ENCODE results near the gene IRGQ. TPM values are rescaled to one million over a fixed set of nuclear protein-coding genes. Genes with fewer than 3 reads are reported as not detected.

The IRGQ gene, protein sequence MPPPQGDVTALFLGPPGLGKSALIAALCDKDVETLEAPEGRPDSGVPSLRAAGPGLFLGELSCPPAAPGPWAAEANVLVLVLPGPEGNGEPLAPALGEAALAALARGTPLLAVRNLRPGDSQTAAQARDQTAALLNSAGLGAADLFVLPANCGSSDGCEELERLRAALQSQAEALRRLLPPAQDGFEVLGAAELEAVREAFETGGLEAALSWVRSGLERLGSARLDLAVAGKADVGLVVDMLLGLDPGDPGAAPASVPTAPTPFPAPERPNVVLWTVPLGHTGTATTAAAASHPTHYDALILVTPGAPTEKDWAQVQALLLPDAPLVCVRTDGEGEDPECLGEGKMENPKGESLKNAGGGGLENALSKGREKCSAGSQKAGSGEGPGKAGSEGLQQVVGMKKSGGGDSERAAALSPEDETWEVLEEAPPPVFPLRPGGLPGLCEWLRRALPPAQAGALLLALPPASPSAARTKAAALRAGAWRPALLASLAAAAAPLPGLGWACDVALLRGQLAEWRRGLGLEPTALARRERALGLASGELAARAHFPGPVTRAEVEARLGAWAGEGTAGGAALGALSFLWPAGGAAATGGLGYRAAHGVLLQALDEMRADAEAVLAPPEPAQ
- total RNA-seq (2021) (33.6 to 38.1 TPM (median 35.5 TPM) in 3 replicates), Bru-seq, nascent RNA (percentile 85 among the genes with signal in this experiment)
- long read RNA-seq, experiment 1, full-length matches to known transcripts, result 56 of 59 reads
- long read RNA-seq, experiment 1, partial matches to known transcripts, result 0 of 59 reads
- long read RNA-seq, experiment 1, other reads (novel, unspliced or antisense), result 3 of 59 reads
- long read RNA-seq, experiment 2, full-length matches to known transcripts, result 17 of 19 reads
- long read RNA-seq, experiment 2, partial matches to known transcripts, result 0 of 19 reads
- long read RNA-seq, experiment 2, other reads (novel, unspliced or antisense), result 2 of 19 reads
- long read RNA-seq, experiment 3, result 0 reads

DNA sequence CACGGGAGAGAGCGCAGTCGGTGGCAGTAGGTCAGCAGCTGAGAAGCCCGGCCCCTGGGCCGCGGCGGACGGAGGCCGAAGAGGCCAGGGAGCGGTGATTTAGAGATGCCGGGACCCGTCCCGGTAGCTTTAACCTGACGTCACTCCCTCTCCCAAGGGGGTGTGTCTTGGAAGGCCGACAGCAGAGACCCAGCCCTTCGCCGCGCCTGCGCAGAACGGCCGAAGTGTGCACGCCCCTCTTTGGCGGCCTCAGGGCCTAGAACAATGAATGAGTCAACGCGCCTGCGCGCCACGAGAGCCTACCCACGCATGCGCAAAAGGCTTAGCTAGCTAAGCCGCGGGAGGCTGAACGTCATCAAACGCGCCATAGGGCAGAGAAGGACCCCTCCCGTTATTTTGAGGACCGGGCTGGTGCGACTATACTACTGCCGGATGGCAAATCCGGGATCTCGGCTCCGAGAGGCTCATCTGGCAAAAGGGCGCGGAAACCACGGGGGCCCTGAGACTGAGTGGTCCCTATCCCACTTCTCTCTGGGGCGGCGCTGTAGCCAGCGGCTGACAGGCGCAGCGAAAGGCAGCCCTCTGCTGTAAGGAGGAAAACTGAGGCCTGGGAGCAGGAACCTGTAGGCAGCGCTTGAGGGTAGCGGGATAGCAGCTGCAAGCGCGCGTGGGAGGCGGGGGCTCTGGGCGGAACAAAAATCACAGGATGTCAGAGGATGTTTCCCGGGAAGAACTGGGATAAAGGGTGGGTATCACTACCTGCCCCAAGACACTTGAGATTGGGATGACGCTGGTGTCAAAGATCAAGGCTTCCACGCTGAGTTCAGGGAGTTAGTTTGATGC, at the start of gene IRGQ, which contains the start of gene ZNF576:
Gene IRGQ (minus strand): TSS at position 136 of the 843 bp plus-strand sequence. CDS start 796 bp downstream, outside the sequence.
Gene ZNF576 (plus strand): TSS at position 597 of the 843 bp plus-strand sequence. CDS start 514 bp downstream, outside the sequence.
- peaks cover 10% of the 10 kb centered on the region for H3K36me3 Mint-ChIP-seq
- POLR2A ChIA-PET, result interaction anchor here (0.6 to 1.8 kb wide), 11 partner anchors 10 to 92 kb away, joined by 3 to 12 read pairs (median 3); partner anchors contain the start of gene PHLDB3
- H3K4me3 Mint-ChIP-seq, result peak within 1 kb of the TSS; percentile 99
- peak; percentile 100 for DNase-seq (ENCODE audit: low spot score)
- peak; percentile 88 for ATAC-seq
- peaks cover 17% of the 10 kb centered on the region for H3K4me1 Mint-ChIP-seq
- CTCF ChIA-PET, result interaction anchor here (0.6 to 6.9 kb wide), 27 partner anchors 13 to 214 kb away, joined by 3 to 140 read pairs (median 5); partner anchors contain the start of genes PHLDB3, PINLYP, PLAUR and XRCC1
- H3K27me3 Mint-ChIP-seq (ENCODE audit: low read depth), result no peaks in the 10 kb centered on the region
- no peaks in the 10 kb centered on the region for H3K9me3 Mint-ChIP-seq
- peak within 1 kb of the TSS; percentile 99 for H3K27ac Mint-ChIP-seq
- TF ChIP-seq ESRRA (CRISPR knock-in tag; IDR thresholded peaks at IDR 0.05; ENCODE audit: borderline replicate concordance) (no peak), IRF1 (CRISPR knock-in tag; IDR thresholded peaks at IDR 0.05) (0 out of 2 replicates have a peak, but pooled peaks have one; percentile 23), ATF6 (CRISPR knock-in tag; IDR thresholded peaks at IDR 0.05) (no peak), OVOL2 (CRISPR knock-in tag; IDR thresholded peaks at IDR 0.05; ENCODE audit: borderline replicate concordance) (no peak), TP53 (CRISPR knock-in tag; IDR thresholded peaks at IDR 0.05) (no peak), AFF4 (CRISPR knock-in tag; IDR thresholded peaks at IDR 0.05; ENCODE audit: borderline replicate concordance) (no peak), FOXP1 (CRISPR knock-in tag; IDR thresholded peaks at IDR 0.05; ENCODE audit: borderline replicate concordance) (peak; percentile 70; the same call in 1 of the 2 replicates), ETV6 (CRISPR knock-in tag; IDR thresholded peaks at IDR 0.05) (no peak), SP1 (CRISPR knock-in tag; conservative IDR thresholded peaks at IDR 0.05) (peak; percentile 81), ZNF281 (CRISPR knock-in tag; IDR thresholded peaks at IDR 0.05) (no peak), CREM (CRISPR knock-in tag; IDR thresholded peaks at IDR 0.05) (peak; percentile 98), ZNF121 (CRISPR knock-in tag; IDR thresholded peaks at IDR 0.05) (no peak), NFE2L1 (CRISPR knock-in tag; IDR thresholded peaks at IDR 0.05) (0 out of 2 replicates have a peak, but pooled peaks have one; percentile 41), GABPB1 (CRISPR knock-in tag; IDR thresholded peaks at IDR 0.05) (peak; percentile 35), ZNF416 (CRISPR knock-in tag; IDR thresholded peaks at IDR 0.05) (no peak), ZNF396 (CRISPR knock-in tag; IDR thresholded peaks at IDR 0.05; ENCODE audit: borderline replicate concordance) (no peak)
- TF ChIP-seq, protein P1, sequence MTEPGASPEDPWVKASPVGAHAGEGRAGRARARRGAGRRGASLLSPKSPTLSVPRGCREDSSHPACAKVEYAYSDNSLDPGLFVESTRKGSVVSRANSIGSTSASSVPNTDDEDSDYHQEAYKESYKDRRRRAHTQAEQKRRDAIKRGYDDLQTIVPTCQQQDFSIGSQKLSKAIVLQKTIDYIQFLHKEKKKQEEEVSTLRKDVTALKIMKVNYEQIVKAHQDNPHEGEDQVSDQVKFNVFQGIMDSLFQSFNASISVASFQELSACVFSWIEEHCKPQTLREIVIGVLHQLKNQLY (CRISPR knock-in tag; IDR thresholded peaks at IDR 0.05), result no peak
- TF ChIP-seq, protein P2, sequence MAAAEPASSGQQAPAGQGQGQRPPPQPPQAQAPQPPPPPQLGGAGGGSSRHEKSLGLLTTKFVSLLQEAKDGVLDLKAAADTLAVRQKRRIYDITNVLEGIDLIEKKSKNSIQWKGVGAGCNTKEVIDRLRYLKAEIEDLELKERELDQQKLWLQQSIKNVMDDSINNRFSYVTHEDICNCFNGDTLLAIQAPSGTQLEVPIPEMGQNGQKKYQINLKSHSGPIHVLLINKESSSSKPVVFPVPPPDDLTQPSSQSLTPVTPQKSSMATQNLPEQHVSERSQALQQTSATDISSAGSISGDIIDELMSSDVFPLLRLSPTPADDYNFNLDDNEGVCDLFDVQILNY (CRISPR knock-in tag; IDR thresholded peaks at IDR 0.05), result peak; percentile 52; the same call in 1 of the 2 replicates
- TF ChIP-seq, protein P3, sequence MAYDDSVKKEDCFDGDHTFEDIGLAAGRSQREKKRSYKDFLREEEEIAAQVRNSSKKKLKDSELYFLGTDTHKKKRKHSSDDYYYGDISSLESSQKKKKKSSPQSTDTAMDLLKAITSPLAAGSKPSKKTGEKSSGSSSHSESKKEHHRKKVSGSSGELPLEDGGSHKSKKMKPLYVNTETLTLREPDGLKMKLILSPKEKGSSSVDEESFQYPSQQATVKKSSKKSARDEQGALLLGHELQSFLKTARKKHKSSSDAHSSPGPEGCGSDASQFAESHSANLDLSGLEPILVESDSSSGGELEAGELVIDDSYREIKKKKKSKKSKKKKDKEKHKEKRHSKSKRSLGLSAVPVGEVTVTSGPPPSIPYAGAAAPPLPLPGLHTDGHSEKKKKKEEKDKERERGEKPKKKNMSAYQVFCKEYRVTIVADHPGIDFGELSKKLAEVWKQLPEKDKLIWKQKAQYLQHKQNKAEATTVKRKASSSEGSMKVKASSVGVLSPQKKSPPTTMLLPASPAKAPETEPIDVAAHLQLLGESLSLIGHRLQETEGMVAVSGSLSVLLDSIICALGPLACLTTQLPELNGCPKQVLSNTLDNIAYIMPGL (CRISPR knock-in tag; IDR thresholded peaks at IDR 0.05), result no peak; the same call in 1 of the 2 replicates

Measured in WTC11 (cell line).